Activated T-cell treated with anti-CD3 and anti-CD28 coated beads for 48 hours (primary cell): ENCODE results near the gene MAJIN.
"Not testable (repeated sequence)": the region's sequence is repeated elsewhere in the genome, so short reads cannot be mapped to it uniquely, and the experiment has no call there.

Experiments
- DNase-seq: peaks from one replicate; pipeline ENCODE4 v3.0.0-alpha.2; 2020; ENCODE audit warnings: low read depth

MAJIN gene

DNA sequence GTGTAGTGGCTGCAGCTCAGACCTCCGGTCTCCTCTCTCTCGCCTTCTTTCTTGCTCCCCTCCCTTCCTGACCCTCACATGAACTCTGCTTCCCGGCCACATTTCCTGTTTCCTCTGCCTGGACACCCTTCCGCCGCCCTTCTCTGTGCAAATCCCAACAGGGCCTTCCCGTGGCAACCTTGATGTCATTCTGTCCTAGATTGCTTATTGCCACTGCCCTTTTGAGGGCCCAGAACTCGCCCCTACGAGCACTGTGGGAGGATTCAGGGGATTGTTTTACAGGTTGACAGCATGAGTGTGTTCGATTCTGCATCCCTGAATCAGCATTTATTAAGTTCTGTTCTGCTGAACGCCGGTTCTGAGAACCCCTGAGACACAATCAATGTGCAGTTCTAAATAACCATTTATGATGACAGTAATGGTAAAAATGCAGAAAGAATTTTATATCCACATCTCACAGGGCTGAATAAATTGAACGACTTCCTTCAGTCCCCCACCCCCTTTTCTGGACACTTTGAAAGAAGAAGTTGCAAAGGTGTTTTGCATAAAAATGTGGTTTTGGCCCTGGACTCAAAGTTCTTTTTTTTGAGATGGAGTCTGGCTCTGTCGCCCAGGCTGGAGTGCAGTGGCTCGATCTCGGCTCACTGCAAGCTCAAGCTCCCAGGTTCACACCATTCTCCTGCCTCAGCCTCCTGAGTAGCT lies 18.5 kb upstream of the MAJIN start:
- DNase-seq, result no peak

DNA sequence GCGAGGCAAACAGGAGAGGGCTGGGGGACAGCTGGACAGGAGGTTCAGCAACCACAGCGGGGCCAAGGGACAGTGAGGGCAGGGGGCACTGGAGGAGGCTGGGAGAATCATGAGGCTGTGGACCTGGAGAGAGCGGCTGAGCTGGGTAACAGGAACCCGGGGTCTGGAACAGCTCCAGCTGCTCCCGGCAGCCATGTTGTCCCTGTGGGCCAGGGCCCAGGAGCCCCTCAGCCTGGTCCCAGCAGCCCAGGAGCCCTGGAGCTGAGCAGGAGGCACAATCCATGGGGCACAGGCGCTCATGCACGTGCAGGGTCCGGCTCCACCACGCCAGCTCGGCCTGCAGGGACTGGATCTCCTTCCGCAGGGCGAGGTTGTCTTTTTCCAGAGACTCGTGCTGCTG lies 17.5 kb upstream of the MAJIN start:
- no peak for DNase-seq

DNA sequence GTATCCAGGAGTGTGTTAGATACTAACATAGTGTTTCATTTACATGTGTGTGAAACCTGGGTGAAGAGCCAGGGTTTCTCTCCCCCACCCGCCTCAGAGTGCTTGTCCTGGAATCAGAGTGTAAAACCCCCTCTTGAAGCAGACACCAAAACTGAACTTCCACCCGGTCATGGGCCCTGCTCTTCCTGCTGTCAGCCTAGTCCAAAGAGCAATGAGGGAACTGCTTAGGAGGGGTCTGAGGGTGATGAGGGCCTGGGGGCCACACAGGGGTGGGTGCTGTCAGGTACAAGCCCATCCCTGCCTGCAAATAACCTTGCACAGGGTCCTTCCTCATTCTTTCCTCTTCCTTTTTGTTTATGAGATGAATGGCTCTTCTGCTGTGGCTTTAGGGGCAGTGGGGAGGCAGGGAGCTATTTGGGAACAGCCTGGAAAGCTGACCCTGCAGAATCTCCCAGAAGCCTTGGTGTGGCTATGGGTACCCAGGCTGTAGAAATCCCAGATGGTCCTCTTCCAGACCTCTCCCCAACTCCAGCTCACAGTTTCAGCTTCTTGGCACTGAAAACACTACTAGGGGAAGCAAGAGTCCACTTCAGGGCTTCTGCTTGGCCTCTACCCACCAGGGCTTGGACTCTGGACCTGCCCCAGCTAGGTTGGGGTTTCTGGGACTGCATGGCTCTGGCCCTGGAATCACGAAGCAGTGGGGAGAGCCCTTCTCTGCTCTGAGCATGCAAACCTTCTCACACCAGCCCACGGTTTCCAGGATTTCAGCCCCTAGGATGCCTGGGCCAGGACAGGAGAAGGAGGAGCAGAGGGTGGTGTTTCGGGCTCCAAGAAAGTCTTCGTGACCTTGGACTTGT lies 16.3 kb upstream of the MAJIN start:
- no peak for DNase-seq

DNA sequence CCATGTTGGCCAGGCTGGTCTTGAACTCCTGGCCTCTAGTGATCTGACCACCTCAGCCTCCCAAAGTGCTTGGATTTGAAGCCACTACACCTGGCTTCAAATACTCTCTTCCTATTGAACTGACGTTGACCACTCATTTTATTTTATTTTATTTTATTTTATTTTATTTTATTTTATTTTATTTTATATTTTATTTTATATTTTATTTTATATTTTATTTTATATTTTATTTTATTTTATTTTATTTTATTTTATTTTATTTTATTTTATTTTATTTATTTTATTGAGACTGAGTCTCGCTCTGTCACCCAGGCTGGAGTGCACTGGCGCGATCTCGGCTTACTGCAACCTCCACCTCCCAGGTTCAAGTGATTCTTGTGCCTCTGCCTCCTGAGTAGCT lies 11.4 kb upstream of the MAJIN start:
- not testable (repeated sequence) for DNase-seq

DNA sequence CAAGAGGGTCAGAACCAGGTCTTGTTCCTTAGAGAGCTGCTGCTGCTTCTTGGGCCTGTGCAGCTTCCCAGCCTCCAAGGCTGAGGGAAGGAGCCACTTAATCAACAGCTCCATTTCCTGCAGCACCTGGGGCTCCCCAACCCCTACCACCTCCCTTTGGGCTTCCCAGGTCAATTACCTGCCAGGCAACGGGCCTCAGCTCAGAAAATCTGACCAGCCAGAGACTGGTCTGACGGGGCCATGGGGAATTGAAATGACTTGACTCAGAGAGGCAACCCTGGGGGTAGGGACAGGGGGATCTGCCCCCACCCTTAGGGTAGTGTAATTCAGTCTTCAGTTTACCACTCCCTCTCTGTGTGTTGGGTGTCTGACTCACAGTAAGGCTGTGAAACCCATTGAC lies 4.7 kb upstream of the MAJIN start:
- no peak for DNase-seq

DNA sequence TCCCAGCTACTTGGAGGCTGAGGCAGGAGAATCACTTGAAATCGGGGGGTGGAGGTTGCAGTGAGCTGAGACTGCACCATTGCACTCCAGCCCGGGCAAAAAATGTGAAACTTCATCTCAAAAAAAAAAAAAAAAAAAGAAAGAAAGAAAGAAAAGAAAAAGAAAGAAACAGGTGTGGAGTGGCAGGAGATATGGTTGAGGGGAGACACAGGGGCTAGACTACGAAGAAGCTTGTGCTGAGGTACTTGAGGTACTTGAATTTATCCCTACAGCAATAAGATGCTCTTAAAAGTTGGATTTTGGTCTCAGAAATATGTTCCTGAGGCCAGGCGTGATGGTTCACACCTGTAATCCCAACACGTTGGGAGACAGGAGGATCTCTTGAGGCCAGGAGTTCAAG lies 2.2 kb upstream of the MAJIN start:
- no peak for DNase-seq

DNA sequence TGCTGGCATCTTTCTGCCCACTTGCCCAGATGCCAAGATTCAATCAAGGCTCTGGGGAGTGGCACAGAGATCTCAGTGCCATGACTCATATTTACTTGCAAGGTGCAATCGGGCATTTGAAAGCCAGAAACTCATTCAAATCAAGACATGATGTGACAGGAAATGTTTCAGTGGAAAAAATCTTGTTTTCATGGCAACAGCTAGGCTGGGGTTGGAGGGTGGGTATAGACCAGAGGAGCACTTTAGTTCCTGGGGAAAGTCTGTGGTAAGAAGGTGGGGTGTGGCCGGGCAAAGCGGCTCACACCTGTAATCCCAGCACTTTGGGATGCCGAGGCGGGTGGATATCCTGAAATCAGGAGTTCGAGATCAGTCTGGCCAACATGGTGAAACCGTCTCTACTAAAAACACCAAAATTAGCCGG lies 1.2 kb downstream of the MAJIN start:
- DNase-seq, result peak; percentile 26

DNA sequence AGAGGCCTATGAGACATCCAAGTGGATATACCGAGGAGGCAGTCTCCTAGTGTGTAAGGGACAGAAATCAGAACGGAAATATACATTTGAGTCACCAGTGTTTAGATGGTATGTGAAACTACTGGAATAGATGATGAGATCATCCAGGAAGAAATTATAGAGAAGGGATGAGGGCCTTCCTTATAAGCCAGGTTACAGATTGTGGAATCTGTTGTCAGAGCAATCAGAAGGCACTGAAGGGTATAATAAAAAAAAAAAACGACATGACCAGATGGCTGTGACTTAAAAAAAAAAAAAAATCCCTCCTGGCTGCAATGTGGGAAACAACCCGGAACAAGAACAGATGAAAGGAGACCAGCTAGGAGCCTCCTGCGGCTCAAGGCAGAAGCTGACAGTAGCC lies 2.7 kb downstream of the MAJIN start:
- no peak for DNase-seq

DNA sequence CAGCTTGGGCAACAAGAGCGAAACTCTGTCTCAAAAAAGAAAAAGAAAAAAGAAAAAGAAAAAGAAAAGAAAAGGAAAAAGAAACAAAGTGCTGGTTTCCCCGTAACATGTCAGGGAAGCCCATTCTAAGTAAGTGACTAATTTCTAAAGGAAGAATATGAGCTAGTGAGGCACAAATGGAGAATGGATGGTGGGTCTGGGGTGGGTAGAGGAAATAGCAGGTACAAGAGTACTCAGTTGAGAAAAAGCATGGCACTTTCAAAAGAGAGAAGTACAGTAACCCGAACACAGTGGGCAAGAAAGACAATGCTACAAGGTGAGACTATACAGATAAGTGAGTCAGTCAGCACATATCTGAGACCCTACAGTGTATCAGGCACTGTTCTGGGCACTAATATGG lies 4.5 kb downstream of the MAJIN start:
- DNase-seq, result no peak

DNA sequence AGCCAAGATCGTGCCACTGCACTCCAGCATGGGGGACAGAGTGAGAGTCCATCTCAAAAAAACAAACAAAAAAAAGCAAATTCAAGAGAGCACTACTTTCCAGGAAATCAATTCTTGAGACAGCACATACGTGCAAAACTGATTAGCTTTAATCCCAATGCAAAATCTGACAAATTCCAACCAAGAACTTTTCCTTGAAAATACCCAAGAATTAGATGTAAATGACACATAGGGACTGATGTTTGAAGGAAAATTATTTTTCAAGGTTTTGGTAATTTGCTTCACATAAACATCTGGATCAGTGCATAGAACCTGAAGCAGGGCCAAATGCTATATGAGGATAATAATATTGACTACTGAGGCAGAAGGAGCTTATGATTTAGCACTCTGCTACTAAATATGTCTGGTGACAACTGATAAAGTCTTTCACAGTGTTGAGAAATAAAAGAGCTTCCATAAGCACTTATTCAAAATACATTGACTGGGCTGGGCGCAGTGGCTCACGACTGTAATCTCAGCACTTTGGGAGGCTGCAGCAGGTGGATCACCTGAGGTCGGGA lies 8.8 kb downstream of the MAJIN start:
- no peak for DNase-seq

DNA sequence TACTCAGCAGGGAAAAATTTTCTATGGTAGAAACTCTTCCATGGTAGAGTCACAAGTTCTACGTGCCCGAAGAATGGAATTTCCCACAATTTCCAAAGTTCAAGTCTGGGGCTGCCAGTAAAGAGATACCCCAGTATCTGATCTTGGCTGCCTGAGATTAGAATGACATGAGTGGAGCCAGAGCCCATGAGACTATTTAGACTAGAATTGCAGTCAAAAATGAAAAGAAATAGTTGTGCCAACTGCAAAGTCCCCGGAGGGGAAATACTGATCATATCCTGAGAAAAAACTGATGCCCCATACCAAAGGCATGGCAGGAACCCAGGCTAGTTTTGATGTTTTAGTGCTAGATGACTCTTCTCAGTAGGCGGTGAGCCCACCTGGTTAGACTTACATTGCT lies 11.2 kb downstream of the MAJIN start:
- DNase-seq, result no peak

DNA sequence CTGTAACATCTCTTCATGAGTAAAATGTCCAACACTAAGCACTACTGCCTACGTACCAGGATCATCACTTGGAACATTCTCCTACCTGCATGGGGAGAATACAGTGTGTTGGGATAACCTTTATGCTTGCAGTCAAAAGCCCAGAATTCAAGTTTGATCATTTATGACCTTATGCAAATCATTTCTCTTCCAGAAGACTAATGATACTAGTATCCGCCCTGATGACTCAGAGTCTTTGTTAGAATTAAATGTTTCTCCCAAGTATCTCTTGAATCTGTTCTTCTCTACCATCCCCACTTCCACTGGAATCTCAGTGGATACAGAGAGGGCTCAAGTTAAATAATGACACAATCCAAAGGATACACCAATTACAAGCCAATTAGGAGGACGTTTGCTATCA lies 12.4 kb downstream of the MAJIN start:
- DNase-seq, result no peak

DNA sequence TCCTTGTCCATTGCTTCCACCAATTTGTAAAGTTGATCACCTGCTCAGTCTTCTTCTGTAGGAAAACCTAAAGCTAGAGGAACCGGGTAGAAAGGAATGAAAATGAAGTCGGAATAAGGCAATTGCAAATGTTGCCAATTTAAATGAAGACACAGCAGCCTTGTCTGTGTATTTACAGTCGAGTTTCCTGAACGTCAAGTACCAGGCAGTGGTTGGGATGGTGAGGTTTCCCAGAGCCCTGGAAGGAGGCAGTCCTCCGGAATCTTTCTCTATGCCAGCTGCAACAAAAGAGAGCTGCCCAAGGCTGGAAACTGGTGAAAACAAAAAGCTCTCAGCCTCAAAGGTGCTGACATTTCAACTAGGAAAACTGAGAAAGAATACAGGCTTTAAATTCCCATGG lies 17.7 kb downstream of the MAJIN start:
- DNase-seq, result no peak

DNA sequence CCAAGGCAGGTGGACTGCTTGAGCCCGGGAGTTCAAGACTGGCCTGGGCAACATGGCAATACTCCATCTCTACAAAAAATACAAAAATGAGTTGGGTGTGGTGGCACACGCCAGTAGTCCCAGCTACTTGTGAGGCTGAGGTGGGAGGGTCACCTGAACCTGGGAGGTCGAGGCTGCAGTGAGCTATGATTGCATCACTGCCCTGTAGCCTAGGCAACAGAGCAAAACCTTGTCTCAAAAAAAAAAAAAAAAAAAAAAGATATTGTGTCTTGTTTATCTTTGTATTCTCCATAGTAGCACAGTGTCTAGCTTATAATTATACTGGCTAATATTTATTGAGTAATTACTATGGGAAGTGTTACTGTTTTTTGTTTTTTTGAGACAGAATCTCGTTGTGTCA lies 20.4 kb downstream of the MAJIN start:
- DNase-seq, result no peak

DNA sequence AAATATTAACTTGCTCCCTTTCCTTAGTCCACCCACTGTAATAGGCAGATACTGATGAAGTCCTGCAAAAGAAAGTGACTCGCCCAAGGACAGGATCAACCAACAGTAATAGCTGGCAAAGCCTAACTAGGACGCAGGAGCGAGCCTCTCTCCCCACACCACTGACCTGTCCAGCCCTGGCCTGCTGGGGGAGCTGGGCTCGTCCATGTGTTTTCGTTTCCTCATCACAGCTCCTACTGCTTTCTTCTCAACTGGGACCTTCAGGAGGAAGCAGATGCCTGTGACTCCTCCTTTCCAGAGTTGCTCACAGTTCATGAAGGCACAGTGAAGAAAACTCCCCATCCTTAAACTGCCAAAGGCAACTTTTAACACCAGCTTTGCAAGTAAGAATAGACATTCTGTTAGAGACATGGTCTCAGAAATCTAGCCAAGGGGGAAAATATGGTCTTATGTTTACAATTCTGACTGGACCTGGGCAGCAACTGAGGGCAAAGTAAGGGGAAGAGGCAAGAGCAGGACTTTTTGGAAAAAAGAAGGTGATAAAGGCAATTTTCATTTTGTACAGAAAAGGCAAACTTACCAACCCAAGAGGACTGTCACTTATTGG lies 24.6 kb downstream of the MAJIN start:
- DNase-seq, result no peak

DNA sequence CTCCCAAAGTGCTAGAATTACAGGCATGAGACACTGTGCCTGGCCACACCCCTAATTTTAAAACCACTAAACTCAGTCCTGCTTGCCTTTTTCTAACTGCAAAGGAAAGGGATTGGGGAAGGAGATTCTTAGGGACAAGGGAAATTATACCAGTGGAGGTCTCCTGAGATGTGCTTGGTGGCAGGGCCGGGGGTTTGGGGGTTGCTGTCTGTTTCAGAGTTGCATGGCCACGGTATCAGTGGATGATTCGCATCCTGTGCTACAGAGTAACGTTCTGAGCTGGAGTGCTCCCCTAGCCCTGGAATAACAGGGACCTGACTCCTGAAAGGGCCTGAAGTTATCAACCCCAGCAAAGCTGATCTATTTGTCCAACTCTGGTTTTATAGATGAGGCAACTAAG lies 35.4 kb downstream of the MAJIN start:
- DNase-seq, result no peak

DNA sequence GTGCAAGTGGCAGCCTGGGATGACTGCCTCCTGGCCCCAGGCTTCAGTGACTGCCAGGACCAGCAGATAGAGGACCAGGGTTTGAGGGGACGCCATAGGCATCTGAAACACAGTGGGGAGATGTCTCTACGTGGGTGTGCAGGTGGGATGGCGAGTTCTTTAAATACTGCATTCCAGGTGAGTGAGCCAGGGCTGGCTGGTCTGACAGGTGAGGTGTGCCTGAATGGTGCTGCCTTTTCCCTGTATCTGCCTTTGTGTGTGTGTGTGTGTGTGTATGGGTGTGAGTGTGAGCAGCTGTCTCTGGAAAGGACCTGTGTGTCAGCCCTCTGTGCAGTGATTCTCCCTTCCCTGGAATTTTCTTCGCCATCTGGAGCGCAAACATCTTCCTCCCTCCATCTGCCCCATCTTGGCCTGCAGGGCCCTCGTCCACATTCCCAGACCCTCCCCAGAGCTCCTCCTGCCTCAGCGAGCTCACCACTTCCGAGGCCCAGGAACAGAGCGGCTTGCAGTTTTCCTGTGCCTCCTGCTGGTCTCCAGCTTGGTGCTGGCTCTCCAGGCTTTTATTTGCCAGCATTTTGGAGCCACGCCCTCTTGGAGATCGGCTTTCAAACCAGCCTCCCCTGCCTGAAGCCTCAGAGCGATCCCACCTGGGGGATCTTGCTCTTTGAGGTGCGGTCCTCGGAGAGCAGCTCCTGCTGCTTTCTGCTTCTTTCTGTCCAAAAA lies 36.4 kb downstream of the MAJIN start, which contains the start of gene GPHA2:
TSS of gene GPHA2 (minus strand) at position 535 of the 723 bp plus-strand sequence. CDS start at position 102, 433 bp downstream.
- no peak for DNase-seq

DNA sequence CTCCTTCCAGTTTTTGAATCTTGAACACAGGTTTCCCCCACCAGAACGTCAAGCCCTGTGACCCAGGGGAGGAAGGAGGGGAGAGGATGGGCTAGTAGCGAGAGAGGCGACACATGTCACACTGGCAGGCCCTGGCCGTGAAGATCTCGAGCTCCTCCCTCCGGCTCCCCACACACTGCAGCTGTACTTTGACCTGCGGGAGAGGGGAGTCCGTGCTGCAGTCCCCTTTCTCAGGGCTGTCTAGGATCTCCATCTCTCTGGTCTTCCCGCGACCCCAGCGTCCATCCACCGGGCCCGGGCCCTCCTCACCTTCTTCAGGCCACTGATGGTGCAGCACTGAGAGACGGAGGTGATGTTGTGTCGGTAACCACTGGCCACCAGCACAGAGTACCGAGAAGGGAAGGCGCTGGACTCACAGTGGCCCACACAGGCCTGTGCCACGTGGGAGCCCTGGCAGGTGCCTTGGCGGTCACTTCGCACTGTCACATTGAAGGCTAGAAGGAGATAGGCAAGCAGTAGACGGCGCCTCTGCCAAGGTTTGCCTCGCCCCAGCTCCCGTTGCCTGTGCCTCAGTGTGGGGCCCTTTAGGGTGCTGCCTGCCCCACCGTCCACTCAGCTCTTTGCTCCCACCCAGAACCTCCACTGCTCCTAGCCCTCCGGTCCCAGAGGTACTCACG lies 37.1 kb downstream of the MAJIN start:
- DNase-seq, result no peak

DNA sequence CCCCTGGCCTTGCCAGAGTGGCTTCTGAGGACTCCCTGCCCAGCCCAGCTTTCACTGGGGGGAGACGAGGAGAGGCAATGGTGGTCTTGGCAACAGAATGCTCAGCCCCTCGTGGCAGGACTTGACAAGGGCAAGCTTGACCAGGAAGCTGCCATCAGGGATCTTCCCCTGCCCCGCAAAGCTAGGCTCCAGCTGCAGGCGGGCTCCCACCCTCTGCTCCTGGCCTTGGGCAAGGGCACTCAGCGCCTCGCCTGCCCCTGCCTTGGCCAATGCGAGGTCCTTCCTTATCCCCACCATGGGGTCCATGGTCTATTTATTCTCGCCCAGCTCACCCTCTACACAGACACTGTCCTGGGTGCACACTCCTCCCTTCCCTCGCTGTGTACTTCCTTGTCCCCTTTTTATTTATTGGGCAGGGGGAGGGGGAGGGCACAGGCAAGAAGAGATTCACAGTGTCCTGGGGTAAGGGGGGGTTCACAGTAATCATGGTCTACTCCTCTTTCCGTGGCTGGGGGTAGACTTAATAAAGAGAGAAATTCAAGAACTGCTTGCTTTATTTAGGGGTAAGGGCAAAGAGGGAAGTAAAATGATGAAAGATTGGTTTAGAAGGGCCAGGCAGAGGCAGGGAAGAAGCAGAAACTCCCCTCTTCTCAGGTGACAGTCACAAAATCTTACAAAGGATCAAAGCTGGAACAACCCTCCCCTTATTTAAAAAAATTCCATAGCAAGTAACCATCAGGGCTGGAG lies 37.8 kb downstream of the MAJIN start:
- no peak for DNase-seq

DNA sequence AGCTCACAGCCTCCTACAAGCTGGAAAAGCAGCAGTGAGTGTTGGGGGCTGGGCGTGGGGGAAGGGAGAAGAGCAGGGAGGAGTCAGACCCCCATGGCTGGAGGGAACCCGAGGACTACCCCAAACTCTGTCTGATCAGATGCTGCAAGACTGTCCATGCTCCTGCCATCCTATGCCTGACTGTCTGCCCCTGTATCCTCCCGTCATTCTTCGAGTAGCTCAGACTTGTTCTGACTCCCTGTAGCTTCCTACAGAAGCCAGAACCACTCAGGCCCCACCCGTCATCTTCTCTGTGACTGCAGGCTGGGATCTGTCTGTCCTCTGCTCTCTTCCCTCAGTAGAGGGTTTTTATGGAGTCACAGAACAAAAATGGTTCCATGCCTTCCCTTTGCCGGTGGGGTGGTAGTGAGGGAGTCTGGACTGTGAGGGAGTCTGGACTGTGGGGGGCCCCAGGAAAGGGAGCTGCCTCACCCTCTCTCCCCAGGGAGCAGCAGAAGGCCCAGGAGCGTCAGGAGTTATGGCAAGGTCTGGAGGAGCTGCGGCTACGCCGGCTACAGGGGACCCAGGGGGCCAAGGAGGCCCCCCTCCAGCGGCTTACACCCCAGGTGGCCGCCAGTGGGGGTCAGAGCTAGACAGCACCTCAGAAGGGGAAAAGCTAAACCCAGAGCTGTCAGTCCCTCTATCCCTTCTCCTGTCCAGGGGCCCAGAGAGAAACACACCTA lies 38.5 kb downstream of the MAJIN start:
- DNase-seq, result no peak
